Tibial nerve (tissue), 4 donors: Measurements from ENCODE around the gene DAAM2. TPM values are rescaled to one million over a fixed set of nuclear protein-coding genes. Genes with fewer than 3 reads are reported as not detected.
A peak's percentile ranks its signal among the peaks of the same experiment; 100 is the strongest.

ENCODE experiments used
- DNase-seq, 2 donors: peaks; one replicate each; pipeline ENCODE4 v3.0.0-alpha.2; 2019; ENCODE audit warnings: low spot score in 2 of 2
- H3K27ac ChIP-seq, 4 donors: fragments of 200-600 bp; sonication (generic) in 3 of 4; one replicate each; pipeline ENCODE4 v1.5.1; 2017 to 2019; ENCODE audit warnings: mild to moderate bottlenecking in 1 of 4
- H3K27me3 ChIP-seq, 2 donors: fragments of 200-600 bp; sonication (generic) in 1 of 2; one replicate each; pipeline versions ENCODE4 v1.5.1 to v1.6.0; 2017 to 2019
- H3K36me3 ChIP-seq, 3 donors: fragments of 200-600 bp; sonication (generic); one replicate each; pipeline ENCODE4 v1.5.1; 2018 to 2019
- H3K4me1 ChIP-seq, 4 donors: fragments of 200-600 bp; sonication (generic) in 3 of 4; one replicate each; pipeline ENCODE4 v1.5.1; 2017 to 2019
- H3K4me3 ChIP-seq, 4 donors: fragments of 200-600 bp; sonication (generic) in 3 of 4; one replicate each; pipeline ENCODE4 v1.5.1; 2017 to 2019; ENCODE audit warnings: mild to moderate bottlenecking in 1 of 4, moderate library complexity in 1 of 4
- H3K9me3 ChIP-seq, 4 donors: fragments of 200-600 bp; sonication (generic) in 3 of 4; one replicate each; pipeline ENCODE4 v1.5.1; 2017 to 2019
- EP300 ChIP-seq, 2 donors: sonication (generic); formaldehyde crosslinking; IDR thresholded peaks; one replicate each; pipeline ENCODE4 v1.6.1; 2017; ENCODE audit warnings: antibody characterized with exemption in 2 of 2, mild to moderate bottlenecking in 1 of 2
- POLR2A ChIP-seq, 2 donors: fragments of 450-650 bp; IDR thresholded peaks; one replicate each; pipeline ENCODE4 v1.6.1; 2017; ENCODE audit warnings: antibody characterized with exemption in 2 of 2, mild to moderate bottlenecking in 2 of 2, moderate library complexity in 2 of 2
- WGBS, 2 donors: methylation state at CpG; one replicate each; pipeline ENCODE4 v1.1.5; 2018; 5-methylcytosine and 5-hydroxymethylcytosine counted together
- total RNA-seq, 4 donors: library from RNA; depleted of rRNA; stranded (reverse); fragments of >200 nt; gene quantifications; one replicate each; pipeline ENCODE4 v1.1.0, GENCODE V29; 2016
- TF ChIP-seq, protein P1 (sequence below), 5 experiments: fragments of 200-600 bp in 3 of 5; fragments of 450-650 bp in 2 of 5; sonication (generic) in 3 of 5; IDR thresholded peaks; one replicate each; pipeline ENCODE4 v1.5.1; 2016 to 2019; ENCODE audit warnings: antibody characterized with exemption in 5 of 5, mild to moderate bottlenecking in 3 of 5, moderate library complexity in 2 of 5

DAAM2 gene
- total RNA-seq, 4 donors from 2014 or later = 73.9 to 133 (median 93.3) TPM

DNA sequence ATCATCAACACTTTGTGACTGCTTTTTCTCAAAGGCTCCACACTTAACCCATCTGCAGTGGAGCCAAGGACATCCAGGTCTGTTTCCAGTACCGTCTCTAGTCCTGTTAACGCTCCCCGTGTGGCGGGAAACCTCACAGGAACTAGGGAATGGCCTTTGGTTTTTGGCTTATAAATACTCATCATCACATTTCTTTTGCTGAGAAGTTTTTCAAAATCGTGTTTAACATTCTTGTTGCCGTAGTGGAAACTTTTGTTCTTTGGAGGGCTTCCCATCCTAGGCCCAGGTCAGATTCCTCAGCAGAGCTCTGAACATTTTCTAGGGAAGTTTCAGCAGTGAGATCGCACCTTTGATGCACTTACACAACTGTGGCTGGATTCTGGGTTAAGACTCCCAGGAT, 24.6 kb downstream of the DAAM2 start:
- Histone ChIP-seq H3K4me3 (no peak overlapping the region), H3K36me3 (no peaks in the 10 kb centered on the region), H3K27me3 (no peaks in the 10 kb centered on the region), H3K27ac (peak overlapping the region; percentile 52 to 97 (median 78)), H3K4me1 (peaks cover 4 to 97% (median 63%) of the 10 kb centered on the region in 4 donors), H3K9me3 (no peaks in the 10 kb centered on the region)
- DNase-seq = peak in 1 of 2 donors; percentile 56
- TF ChIP-seq POLR2A (IDR thresholded peaks at IDR 0.05) (peak in 1 of 2 donors; percentile 12), EP300 (IDR thresholded peaks at IDR 0.05) (peak; percentile 52 to 81)
- TF ChIP-seq, protein P1, sequence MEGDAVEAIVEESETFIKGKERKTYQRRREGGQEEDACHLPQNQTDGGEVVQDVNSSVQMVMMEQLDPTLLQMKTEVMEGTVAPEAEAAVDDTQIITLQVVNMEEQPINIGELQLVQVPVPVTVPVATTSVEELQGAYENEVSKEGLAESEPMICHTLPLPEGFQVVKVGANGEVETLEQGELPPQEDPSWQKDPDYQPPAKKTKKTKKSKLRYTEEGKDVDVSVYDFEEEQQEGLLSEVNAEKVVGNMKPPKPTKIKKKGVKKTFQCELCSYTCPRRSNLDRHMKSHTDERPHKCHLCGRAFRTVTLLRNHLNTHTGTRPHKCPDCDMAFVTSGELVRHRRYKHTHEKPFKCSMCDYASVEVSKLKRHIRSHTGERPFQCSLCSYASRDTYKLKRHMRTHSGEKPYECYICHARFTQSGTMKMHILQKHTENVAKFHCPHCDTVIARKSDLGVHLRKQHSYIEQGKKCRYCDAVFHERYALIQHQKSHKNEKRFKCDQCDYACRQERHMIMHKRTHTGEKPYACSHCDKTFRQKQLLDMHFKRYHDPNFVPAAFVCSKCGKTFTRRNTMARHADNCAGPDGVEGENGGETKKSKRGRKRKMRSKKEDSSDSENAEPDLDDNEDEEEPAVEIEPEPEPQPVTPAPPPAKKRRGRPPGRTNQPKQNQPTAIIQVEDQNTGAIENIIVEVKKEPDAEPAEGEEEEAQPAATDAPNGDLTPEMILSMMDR (IDR thresholded peaks at IDR 0.05) = no peak
- WGBS, 2 donors = 48 to 51% methylated on average over 7 of the region's 7 CpGs

DNA sequence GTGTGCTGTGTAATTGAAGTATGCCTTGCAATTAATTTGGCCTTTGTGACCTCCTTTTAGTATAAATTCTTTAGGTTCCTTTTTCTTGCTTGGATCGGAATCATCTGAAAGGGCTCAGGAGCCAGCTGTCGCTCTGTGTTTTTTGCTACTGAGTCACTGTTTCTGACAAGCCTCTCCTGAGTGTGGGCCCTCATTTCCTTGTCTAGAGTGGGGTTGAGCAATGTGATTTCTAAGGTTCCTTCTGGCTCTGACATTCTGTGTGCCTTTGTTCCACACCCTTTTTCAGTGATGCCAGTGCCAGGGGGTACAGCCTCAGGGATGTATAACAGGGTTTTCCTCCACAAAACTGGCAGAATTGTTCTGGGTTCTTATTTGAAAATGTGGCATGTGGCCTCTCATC, 26.5 kb downstream of the DAAM2 start:
- Histone ChIP-seq H3K9me3 (no peaks in the 10 kb centered on the region), H3K4me1 (peaks cover 4 to 97% (median 63%) of the 10 kb centered on the region in 4 donors), H3K27me3 (no peaks in the 10 kb centered on the region), H3K27ac (peak overlapping the region; percentile 40 to 97 (median 87)), H3K4me3 (no peak overlapping the region), H3K36me3 (no peaks in the 10 kb centered on the region)
- peak in 1 of 2 donors; percentile 45 for TF ChIP-seq EP300 (IDR thresholded peaks at IDR 0.05)
- TF ChIP-seq, protein P1 (IDR thresholded peaks at IDR 0.05) = no peak
- 36 to 48% methylated on average over 2 of the region's 2 CpGs for WGBS, 2 donors
- no peak for DNase-seq

DNA sequence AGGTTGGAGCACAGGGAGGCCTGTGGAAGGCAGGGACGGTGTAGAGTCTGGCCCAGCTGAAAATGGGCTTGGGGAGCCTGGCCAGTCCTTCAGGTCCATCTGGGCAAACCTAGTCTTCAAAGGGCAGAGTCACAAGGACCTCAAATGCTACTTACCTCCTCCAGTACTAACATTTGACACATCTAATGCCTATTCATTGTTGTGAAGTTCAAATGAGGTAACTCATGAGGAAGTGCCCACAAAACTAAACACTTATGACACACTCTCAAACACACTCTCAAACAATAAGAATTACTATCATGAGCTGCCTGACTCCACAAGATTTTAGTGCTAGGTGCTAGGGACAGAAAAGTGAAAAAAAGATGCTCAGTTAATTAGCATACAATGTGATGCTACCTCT, 27.1 kb downstream of the DAAM2 start:
- no peak for DNase-seq
- peak overlapping the region; percentile 40 to 97 (median 87) for H3K27ac ChIP-seq
- WGBS, 2 donors = 90% methylated on average over 1 of the region's 1 CpG
- H3K4me3 ChIP-seq = no peak overlapping the region
- peaks cover 4 to 97% (median 65%) of the 10 kb centered on the region in 4 donors for H3K4me1 ChIP-seq
- TF ChIP-seq, protein P1 (IDR thresholded peaks at IDR 0.05) = no peak
- no peak for TF ChIP-seq EP300 (IDR thresholded peaks at IDR 0.05)
- no peak for TF ChIP-seq POLR2A (IDR thresholded peaks at IDR 0.05)
- no peaks in the 10 kb centered on the region for H3K36me3 ChIP-seq
- H3K27me3 ChIP-seq = no peaks in the 10 kb centered on the region
- no peaks in the 10 kb centered on the region for H3K9me3 ChIP-seq

DNA sequence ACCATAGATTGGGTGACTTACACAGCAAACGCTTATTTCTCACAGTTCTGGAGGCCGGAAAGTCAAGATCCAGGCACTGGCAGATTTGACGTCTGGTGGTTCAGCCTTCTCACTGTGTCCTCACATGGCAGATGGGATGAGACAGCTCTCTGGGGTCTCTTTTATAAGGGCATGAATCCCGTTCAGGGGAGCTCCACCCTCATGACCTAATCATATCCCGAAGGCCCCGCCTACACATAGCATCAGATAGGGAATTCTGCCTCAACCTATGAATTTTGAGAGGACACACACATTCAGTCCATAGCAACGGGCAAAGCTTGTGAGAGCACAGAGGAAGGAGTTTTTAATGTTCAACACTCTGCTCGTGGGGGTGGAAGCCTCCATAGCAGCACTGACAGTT, 27.5 kb downstream of the DAAM2 start:
- 55 to 63% methylated on average over 8 of the region's 8 CpGs for WGBS, 2 donors
- H3K27ac ChIP-seq = peak overlapping the region; percentile 40 to 97 (median 87)
- no peaks in the 10 kb centered on the region for H3K36me3 ChIP-seq
- H3K9me3 ChIP-seq = no peaks in the 10 kb centered on the region
- TF ChIP-seq EP300 (IDR thresholded peaks at IDR 0.05) = no peak
- TF ChIP-seq, protein P1 (IDR thresholded peaks at IDR 0.05) = no peak
- no peak for TF ChIP-seq POLR2A (IDR thresholded peaks at IDR 0.05)
- H3K4me1 ChIP-seq = peaks cover 4 to 97% (median 67%) of the 10 kb centered on the region in 4 donors
- no peak overlapping the region for H3K4me3 ChIP-seq
- no peaks in the 10 kb centered on the region for H3K27me3 ChIP-seq
- no peak for DNase-seq

DNA sequence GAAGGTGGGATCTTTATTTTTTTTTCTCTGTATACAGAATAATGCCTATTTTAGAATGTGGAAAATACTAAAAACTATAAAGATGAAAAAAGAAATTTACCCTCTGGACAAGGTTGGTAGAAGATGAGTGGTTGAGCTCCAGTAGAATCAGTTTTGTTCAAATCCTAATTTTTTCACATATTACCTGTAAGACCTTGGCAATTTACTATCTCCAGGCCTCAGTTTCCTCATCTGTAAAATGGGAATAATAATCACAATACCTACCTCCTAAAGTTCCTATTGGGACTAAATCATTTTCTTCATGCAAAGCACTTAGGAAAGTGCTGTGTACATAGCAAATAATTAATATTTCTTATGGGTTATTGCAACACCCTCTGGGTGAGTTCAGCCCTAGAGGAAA, 28.4 kb downstream of the DAAM2 start:
- TF ChIP-seq POLR2A (IDR thresholded peaks at IDR 0.05) (no peak), EP300 (IDR thresholded peaks at IDR 0.05) (no peak)
- TF ChIP-seq, protein P1 (IDR thresholded peaks at IDR 0.05) = no peak
- peak overlapping the region; percentile 63 to 97 (median 87) for H3K27ac ChIP-seq
- no peaks in the 10 kb centered on the region for H3K27me3 ChIP-seq
- H3K36me3 ChIP-seq = no peaks in the 10 kb centered on the region
- H3K9me3 ChIP-seq = no peaks in the 10 kb centered on the region
- no peak for DNase-seq
- H3K4me1 ChIP-seq = peaks cover 4 to 97% (median 68%) of the 10 kb centered on the region in 4 donors
- peak overlapping the region in 1 of 4 donors; percentile 14 for H3K4me3 ChIP-seq
